Measurements from ENCODE around the gene ARNT2. TPM values are rescaled to one million over a fixed set of nuclear protein-coding genes. Genes with fewer than 3 reads are reported as not detected.

ARNT2 gene
- total and polyA plus RNA-seq, 2 of the 13 experiments (the other 11 are each of a cell fraction or from before 2014, with no cell fraction given) = 0.69 to 1.7 TPM

DNA sequence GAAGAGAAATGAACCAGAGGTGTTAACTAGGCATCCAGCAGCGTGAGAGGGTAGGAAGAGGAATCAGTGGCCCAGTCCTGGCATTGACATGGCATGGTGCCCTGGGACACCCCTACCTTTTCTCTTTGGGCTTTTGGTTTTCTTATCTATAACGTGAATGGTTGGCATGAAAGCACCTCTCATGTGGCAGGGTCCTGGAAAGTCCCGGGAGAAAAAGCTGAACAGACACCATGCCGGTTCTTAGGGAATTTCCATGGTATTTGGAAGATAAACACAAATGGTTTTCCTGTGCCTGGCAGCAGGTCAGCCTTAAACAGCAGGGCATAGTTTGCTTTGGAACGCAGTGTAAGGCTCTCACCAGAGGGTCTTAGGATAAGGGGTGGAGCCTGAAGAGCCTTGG, 15.4 kb downstream of the ARNT2 start:
- TF ChIP-seq ZNF570 (CRISPR knock-in tag; IDR thresholded peaks at IDR 0.05; ENCODE audit: borderline replicate concordance) (no peak), ZNF350 (CRISPR knock-in tag; IDR thresholded peaks at IDR 0.05; ENCODE audit: borderline replicate concordance, low read depth) (no peak), ZNF652 (CRISPR knock-in tag; IDR thresholded peaks at IDR 0.05; ENCODE audit: borderline replicate concordance, low read depth) (no peak), CHCHD3 (CRISPR knock-in tag; IDR thresholded peaks at IDR 0.05) (no peak), NKX3-1 (CRISPR knock-in tag; IDR thresholded peaks at IDR 0.05) (no peak), ZBTB1 (CRISPR knock-in tag; IDR thresholded peaks at IDR 0.05; ENCODE audit: borderline replicate concordance) (no peak)
- TF ChIP-seq, protein P1, sequence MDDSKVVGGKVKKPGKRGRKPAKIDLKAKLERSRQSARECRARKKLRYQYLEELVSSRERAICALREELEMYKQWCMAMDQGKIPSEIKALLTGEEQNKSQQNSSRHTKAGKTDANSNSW (CRISPR knock-in tag; IDR thresholded peaks at IDR 0.05; ENCODE audit: borderline replicate concordance) = no peak
- TF ChIP-seq, protein P2, sequence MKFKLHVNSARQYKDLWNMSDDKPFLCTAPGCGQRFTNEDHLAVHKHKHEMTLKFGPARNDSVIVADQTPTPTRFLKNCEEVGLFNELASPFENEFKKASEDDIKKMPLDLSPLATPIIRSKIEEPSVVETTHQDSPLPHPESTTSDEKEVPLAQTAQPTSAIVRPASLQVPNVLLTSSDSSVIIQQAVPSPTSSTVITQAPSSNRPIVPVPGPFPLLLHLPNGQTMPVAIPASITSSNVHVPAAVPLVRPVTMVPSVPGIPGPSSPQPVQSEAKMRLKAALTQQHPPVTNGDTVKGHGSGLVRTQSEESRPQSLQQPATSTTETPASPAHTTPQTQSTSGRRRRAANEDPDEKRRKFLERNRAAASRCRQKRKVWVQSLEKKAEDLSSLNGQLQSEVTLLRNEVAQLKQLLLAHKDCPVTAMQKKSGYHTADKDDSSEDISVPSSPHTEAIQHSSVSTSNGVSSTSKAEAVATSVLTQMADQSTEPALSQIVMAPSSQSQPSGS (CRISPR knock-in tag; IDR thresholded peaks at IDR 0.05) = no peak
- TF ChIP-seq, protein P3, sequence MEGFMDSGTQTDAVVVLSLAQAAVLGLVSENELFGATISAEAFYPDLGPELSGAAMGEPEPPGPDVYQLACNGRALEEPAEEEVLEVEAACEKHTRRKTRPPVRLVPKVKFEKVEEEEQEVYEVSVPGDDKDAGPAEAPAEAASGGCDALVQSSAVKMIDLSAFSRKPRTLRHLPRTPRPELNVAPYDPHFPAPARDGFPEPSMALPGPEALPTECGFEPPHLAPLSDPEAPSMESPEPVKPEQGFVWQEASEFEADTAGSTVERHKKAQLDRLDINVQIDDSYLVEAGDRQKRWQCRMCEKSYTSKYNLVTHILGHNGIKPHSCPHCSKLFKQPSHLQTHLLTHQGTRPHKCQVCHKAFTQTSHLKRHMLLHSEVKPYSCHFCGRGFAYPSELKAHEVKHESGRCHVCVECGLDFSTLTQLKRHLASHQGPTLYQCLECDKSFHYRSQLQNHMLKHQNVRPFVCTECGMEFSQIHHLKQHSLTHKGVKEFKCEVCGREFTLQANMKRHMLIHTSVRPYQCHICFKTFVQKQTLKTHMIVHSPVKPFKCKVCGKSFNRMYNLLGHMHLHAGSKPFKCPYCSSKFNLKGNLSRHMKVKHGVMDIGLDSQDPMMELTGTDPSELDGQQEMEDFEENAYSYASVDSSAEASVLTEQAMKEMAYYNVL (CRISPR knock-in tag; IDR thresholded peaks at IDR 0.05; ENCODE audit: borderline replicate concordance) = no peak
- no peak overlapping the region for H3K27ac ChIP-seq (ENCODE audit: extremely low read length, insufficient read depth, low read length)
- intact Hi-C loops (cut with micrococcal nuclease; ENCODE audit: unreplicated experiment) (loop anchor here (5.0 kb wide), 1 partner anchor 358 kb away; the partner anchor contains the start of gene CEMIP), in situ Hi-C loops (cut with HindIII; ENCODE audit: extremely low pct_ligation_motif_present, low pct_unique_long_range_greater_than_20kb) (no loop called here)
- no peak overlapping the region for H3K4me2 ChIP-seq (ENCODE audit: low read depth, low read length)
- WGBS (ENCODE audit: low lambda C conversion rate) = 6% methylated on average over 5 of the region's 5 CpGs
- no peaks in the 10 kb centered on the region; the same call in 1 of the 2 replicates for H4K20me1 ChIP-seq (ENCODE audit: insufficient read depth, low read length)
- no peak overlapping the region for H2AFZ ChIP-seq (ENCODE audit: low read length)
- no peak overlapping the region for H3K4me3 ChIP-seq (replicated peaks in 1 of 3; ENCODE audit: insufficient read depth in 1 of 3, low read depth in 2 of 3, low read length in 3 of 3)
- ChIA-PET POLR2A (no interaction called here), CTCF (ENCODE audit: low intra/inter-chr PET ratio, low total read pairs) (interaction anchor here (1.0 kb wide), 1 partner anchor 36 kb away, joined by 3 read pairs; no protein-coding TSS in a partner anchor)
- ATAC-seq (no peak), FAIRE-seq (no peak), DNase-seq (ENCODE audit: low spot score) (no peak)
- no peaks in the 10 kb centered on the region for H3K79me2 ChIP-seq (ENCODE audit: insufficient read depth, low read length)
- H3K9me3 ChIP-seq (ENCODE audit: low read length) = no peaks in the 10 kb centered on the region
- no TSS peak for BruUV-seq (replicated peaks)
- no peaks in the 10 kb centered on the region; a peak in 1 of 5 replicates for H3K27me3 ChIP-seq (ENCODE audit: control insufficient read depth in 1 of 2, insufficient read depth in 2 of 2, low read length in 2 of 2)
- H3K9ac ChIP-seq (ENCODE audit: insufficient read depth, low read depth, low read length) = no peak overlapping the region
- no peaks in the 10 kb centered on the region for H3K4me1 ChIP-seq (ENCODE audit: insufficient read depth, low read length)
- no peaks in the 10 kb centered on the region for H3K36me3 ChIP-seq (replicated peaks in 1 of 2; ENCODE audit: control insufficient read depth in 1 of 2, insufficient read depth in 2 of 2, low read length in 2 of 2)

Measured in HepG2 (cell line).